OCI-LY7 (cell line): ENCODE data around the gene PRR18. TPM values are rescaled to one million over a fixed set of nuclear protein-coding genes. Genes with fewer than 3 reads are reported as not detected.

Experiments used
- BruUV-seq: library from RNA; stranded (reverse); fragments of 400-500 nt; replicated peaks from 2 replicates; lab custom pipeline; 2021; lab: Mats Ljungman, UMichigan
- CTCF ChIA-PET: fragments of 300-600 bp; sonication (Branson Sonifier 250); formaldehyde crosslinking; loops from one replicate; lab custom pipeline; 2022; ENCODE audit warnings: antibody characterized with exemption; ENCODE audit not compliant: unreplicated experiment; lab: Charles Lee
- POLR2A ChIA-PET: fragments of 300-600 bp; sonication (Branson Sonifier 250); formaldehyde crosslinking; loops from one replicate; lab custom pipeline; 2022; ENCODE audit warnings: antibody characterized with exemption; lab: Charles Lee
- DNase-seq: peaks from one replicate; pipeline ENCODE4 v3.0.0-alpha.2; 2015; ENCODE audit warnings: low spot score
- H2AFZ ChIP-seq: fragments of 200-600 bp; sonication (generic), shearing (Covaris generic); 2 replicates; pipeline ENCODE4 v1.6.1; 2014; ENCODE audit warnings: mild to moderate bottlenecking, antibody characterized with exemption, low read length, moderate library complexity
- H3K27ac ChIP-seq: fragments of 200-600 bp; sonication (generic); 2 replicates; pipeline ENCODE4 v1.5.1; 2014; ENCODE audit warnings: mixed run types, low read depth, mild to moderate bottlenecking, moderate library complexity, low read length, inconsistent platforms; ENCODE audit not compliant: poor library complexity, severe bottlenecking
- H3K36me3 ChIP-seq: fragments of 200-600 bp; sonication (generic); 2 replicates; pipeline ENCODE4 v1.6.1; 2014; ENCODE audit warnings: mild to moderate bottlenecking, antibody characterized with exemption, low read length, moderate library complexity, mixed read lengths; ENCODE audit not compliant: insufficient read depth
- H3K4me1 ChIP-seq: fragments of 200-600 bp; sonication (generic); 2 replicates; pipeline ENCODE4 v1.5.1; 2014; ENCODE audit warnings: mild to moderate bottlenecking, low read length; ENCODE audit not compliant: insufficient read depth, poor library complexity, severe bottlenecking
- H3K4me2 ChIP-seq: fragments of 200-600 bp; sonication (generic); 2 replicates; pipeline ENCODE4 v1.6.1; 2014; ENCODE audit warnings: mild to moderate bottlenecking, low read length
- H3K4me3 ChIP-seq: fragments of 200-600 bp; sonication (generic); 2 replicates; pipeline ENCODE4 v1.5.1; 2014; ENCODE audit warnings: mild to moderate bottlenecking, low read depth, low read length; ENCODE audit not compliant: poor library complexity, severe bottlenecking
- H3K79me2 ChIP-seq: fragments of 200-600 bp; sonication (generic); 2 replicates; pipeline ENCODE4 v1.6.1; 2016; ENCODE audit warnings: low read depth, mild to moderate bottlenecking, low read length, moderate library complexity, mixed read lengths; ENCODE audit not compliant: insufficient read depth
- H3K9me2 ChIP-seq: fragments of 200-600 bp; sonication (generic); 2 replicates; pipeline ENCODE4 v1.6.1; 2016; ENCODE audit warnings: mild to moderate bottlenecking, low read length, mixed read lengths; ENCODE audit not compliant: insufficient read depth
- H3K9me3 ChIP-seq: fragments of 200-600 bp; sonication (generic); 2 replicates; pipeline ENCODE4 v1.6.1; 2014; ENCODE audit warnings: mild to moderate bottlenecking, mixed run types, low read length, mixed read lengths
- H4K20me1 ChIP-seq: fragments of 200-600 bp; sonication (generic); 2 replicates; pipeline ENCODE4 v1.6.1; 2014; ENCODE audit warnings: mild to moderate bottlenecking, antibody characterized with exemption, low read length, moderate library complexity, mixed read lengths; ENCODE audit not compliant: insufficient read depth
- CTCF ChIP-seq: fragments of 200-600 bp; sonication (generic); conservative IDR thresholded peaks from 2 replicates; pipeline ENCODE4 v1.5.1; 2014; ENCODE audit warnings: mild to moderate bottlenecking, antibody characterized with exemption, low read length, moderate library complexity, mixed read lengths
- EZH2phosphoT487 ChIP-seq: fragments of 200-600 bp; sonication (generic); IDR thresholded peaks from 2 replicates; pipeline ENCODE4 v1.6.1; 2018; ENCODE audit warnings: low read depth, borderline replicate concordance, mild to moderate bottlenecking, mixed run types, antibody characterized with exemption, low read length, moderate library complexity, mixed read lengths
- intact Hi-C: fragments of 100-400 bp; cut with micrococcal nuclease; formaldehyde crosslinking; loops from one replicate; pipeline ENCODE4 v1.10.0; 2022; ENCODE audit not compliant: unreplicated experiment
- total RNA-seq, 2 experiments: library from RNA; depleted of rRNA in 1 of 2; stranded (reverse); fragments of >200 nt in 1 of 2; shearing (Covaris generic) in 1 of 2; gene quantifications; 2 replicates each; pipeline ENCODE4 v1.2.3, GENCODE V29; 2014 to 2022

The PRR18 gene
- total RNA-seq, 2 experiments from 2014 or later, result 0.13 to 0.38 TPM

GRCh38 chr6:166314454-166314853, 6.3 kb upstream of the PRR18 start:
- no TSS peak for BruUV-seq
- POLR2A ChIA-PET, result interaction anchor here (1.4 kb wide), 1 partner anchor 87 kb away, joined by 7 read pairs; no protein-coding TSS in a partner anchor

GRCh38 chr6:166313255-166314070, 5.3 kb upstream of the PRR18 start:
- no peaks in the 10 kb centered on the region for H3K79me2 ChIP-seq
- H3K4me1 ChIP-seq, result peaks cover 9% of the 10 kb centered on the region
- no peaks in the 10 kb centered on the region for H4K20me1 ChIP-seq
- TF ChIP-seq EZH2phosphoT487, result no peak
- TF ChIP-seq CTCF, result peak; percentile 96
- H2AFZ ChIP-seq, result no peak overlapping the region
- no peak overlapping the region for H3K4me2 ChIP-seq
- no peaks in the 10 kb centered on the region for H3K9me2 ChIP-seq
- H3K4me3 ChIP-seq, result no peak overlapping the region
- no TSS peak for BruUV-seq
- H3K36me3 ChIP-seq, result no peaks in the 10 kb centered on the region
- no peaks in the 10 kb centered on the region for H3K9me3 ChIP-seq
- H3K27ac ChIP-seq, result no peak overlapping the region
- peak; percentile 67 for DNase-seq
- POLR2A ChIA-PET, result interaction anchor here (0.7 to 1.4 kb wide), 9 partner anchors 9 to 88 kb away, joined by 3 to 7 read pairs (median 3); no protein-coding TSS in a partner anchor
- CTCF ChIA-PET, result interaction anchor here (0.9 to 1.8 kb wide), 4 partner anchors 9 to 87 kb away, joined by 3 to 8 read pairs (median 5); no protein-coding TSS in a partner anchor
- intact Hi-C loops, result loop anchor here (1.0 kb wide), 3 partner anchors 38 to 87 kb away; no protein-coding TSS in a partner anchor

More at GRCh38 chr6:166314454-166314853, 6.3 kb upstream of the PRR18 start:
- CTCF ChIA-PET, result interaction anchor here (1.8 kb wide), 1 partner anchor 8 kb away, joined by 6 read pairs; no protein-coding TSS in a partner anchor
- Histone ChIP-seq H3K9me3 (no peaks in the 10 kb centered on the region), H2AFZ (no peak overlapping the region), H4K20me1 (no peaks in the 10 kb centered on the region), H3K4me3 (no peak overlapping the region), H3K9me2 (no peaks in the 10 kb centered on the region), H3K36me3 (peaks cover 4% of the 10 kb centered on the region; the same call in 1 of the 2 replicates), H3K79me2 (no peaks in the 10 kb centered on the region), H3K4me1 (no peaks in the 10 kb centered on the region), H3K27ac (no peak overlapping the region), H3K4me2 (no peak overlapping the region)
- no peak for DNase-seq
- intact Hi-C loops, result no loop called here
- TF ChIP-seq EZH2phosphoT487, result no peak
- no peak for TF ChIP-seq CTCF
